OCI-LY1 (cell line): Measurements from ENCODE around the gene ZNF507.

Experiments
- CTCF ChIP-seq: fragments of 200-600 bp; sonication (generic), shearing (Covaris generic); IDR thresholded peaks from 2 replicates; pipeline ENCODE4 v1.5.1; 2017; ENCODE audit warnings: mild to moderate bottlenecking, antibody characterized with exemption, low read length, moderate library complexity, mixed read lengths
- EZH2 ChIP-seq: fragments of 200-600 bp; sonication (generic), shearing (Covaris generic); IDR thresholded peaks from 2 replicates; pipeline ENCODE4 v1.8.0; 2017; ENCODE audit warnings: borderline replicate concordance, mixed run types, mild to moderate bottlenecking, antibody characterized with exemption, low read length, moderate library complexity, mixed read lengths

- TF ChIP-seq CTCF (no peak), EZH2 (no peak)
Observed at GRCh38 chr19:32372726-32373517, 27.5 kb downstream of the ZNF507 start.
